K562 (cell line): ENCODE measurements around the gene PLEKHH3. TPM values are rescaled to one million over a fixed set of nuclear protein-coding genes. Genes with fewer than 3 reads are reported as not detected.

Experiments used
- ATAC-seq: fragments of 200-7000 bp; cut with Tn5 transposase; 3 replicates; pipeline ENCODE4 v1.9.1; 2020; ENCODE audit warnings: moderate library complexity
- BruUV-seq: library from RNA; stranded (reverse); fragments of 400-500 nt; replicated peaks from 2 replicates; lab custom pipeline; 2021; lab: Mats Ljungman, UMichigan
- CTCF ChIA-PET: fragments of 300-600 bp; formaldehyde crosslinking; extraction: SDS; loops from one replicate; lab custom pipeline; 2021; ENCODE audit warnings: low intra/inter-chr PET ratio; lab: Yijun Ruan, JAX
- POLR2A ChIA-PET: fragments of 300-600, 350-650 bp; sonication (Branson Sonifier 250); formaldehyde crosslinking; extraction: SDS; loops from one replicate; lab custom pipeline; 2021; ENCODE audit warnings: antibody characterized with exemption, inconsistent platforms; lab: Yijun Ruan, JAX
- DNase-seq, 4 experiments: peaks; one replicate each; pipeline versions ENCODE4 v3.0.0 to v3.0.0-alpha.2; 2011 to 2018; ENCODE audit warnings: low spot score in 3 of 4, mixed read lengths in 3 of 4; ENCODE audit errors: extremely low read depth in 1 of 4
- FAIRE-seq: peaks from 2 replicates; lab custom pipeline; 2011; peaks lifted over from hg19 to GRCh38; lab: Jason Lieb, UNC
- H2AFZ ChIP-seq: 2 replicates; pipeline ENCODE4 v1.6.0; 2011; ENCODE audit warnings: low read depth, low read length, control low read depth, inconsistent platforms
- H3K27ac ChIP-seq: fragments of 200-600 bp; 3 replicates; pipeline ENCODE4 v1.8.0; 2011; ENCODE audit warnings: low read depth, mild to moderate bottlenecking, control low read depth, inconsistent platforms, low read length, moderate library complexity, mixed read lengths; ENCODE audit errors: extremely low read depth
- H3K27me3 ChIP-seq, 2 experiments: fragments of 300-600 bp in 1 of 2; 2 replicates in 1 of 2; 3 replicates in 1 of 2; pipeline versions ENCODE4 v1.6.0 to v1.8.0; 2011; ENCODE audit warnings: inconsistent platforms in 2 of 2, low read length in 2 of 2, mild to moderate bottlenecking in 1 of 2, mixed read lengths in 1 of 2, moderate library complexity in 1 of 2; ENCODE audit not compliant: control insufficient read depth in 2 of 2, insufficient read depth in 2 of 2
- H3K36me3 ChIP-seq: fragments of 300-600 bp; 3 replicates; pipeline ENCODE4 v1.8.0; 2011; ENCODE audit warnings: mild to moderate bottlenecking, low read length, inconsistent platforms; ENCODE audit not compliant: control insufficient read depth, insufficient read depth
- H3K4me1 ChIP-seq, 2 experiments: fragments of 200-600 bp in 1 of 2; replicated peaks in 1 of 2; 2 replicates in 1 of 2; 3 replicates in 1 of 2; pipeline versions ENCODE4 v1.5.1 to v1.8.0; 2011; ENCODE audit warnings: inconsistent platforms in 2 of 2, low read length in 2 of 2, mild to moderate bottlenecking in 1 of 2, mixed read lengths in 1 of 2, moderate library complexity in 1 of 2; ENCODE audit not compliant: control insufficient read depth in 2 of 2, insufficient read depth in 2 of 2
- H3K4me2 ChIP-seq: 2 replicates; pipeline ENCODE4 v1.6.1; 2011; ENCODE audit warnings: low read length, control low read depth, inconsistent platforms, mixed read lengths; ENCODE audit not compliant: insufficient read depth
- H3K4me3 ChIP-seq: fragments of 200-600 bp; sonication (generic), shearing (Covaris generic); 2 replicates; pipeline ENCODE4 v1.5.1; 2016; ENCODE audit warnings: control low read depth, inconsistent platforms
- H3K79me2 ChIP-seq: fragments of 200-600 bp; 3 replicates; pipeline ENCODE4 v1.8.0; 2011; ENCODE audit warnings: low read length, inconsistent platforms; ENCODE audit not compliant: control insufficient read depth, insufficient read depth
- H3K9ac ChIP-seq, 2 experiments: 2 replicates each; pipeline versions ENCODE4 v1.6.0 to v1.6.1; 2011; ENCODE audit warnings: low read depth in 2 of 2, low read length in 2 of 2, control low read depth in 1 of 2, inconsistent platforms in 1 of 2, mild to moderate bottlenecking in 1 of 2, mixed read lengths in 1 of 2; ENCODE audit not compliant: insufficient read depth in 1 of 2
- H3K9me1 ChIP-seq: one replicate; pipeline ENCODE4 v1.6.0; 2011; ENCODE audit warnings: inconsistent platforms, mild to moderate bottlenecking, low read length, moderate library complexity; ENCODE audit not compliant: control insufficient read depth, insufficient read depth
- H3K9me3 ChIP-seq: replicated peaks from 2 replicates; pipeline ENCODE4 v1.5.1; 2011; ENCODE audit warnings: low read depth, low read length, inconsistent platforms; ENCODE audit not compliant: control insufficient read depth, insufficient read depth
- H4K20me1 ChIP-seq: replicated peaks from 2 replicates; pipeline ENCODE4 v1.6.1; 2011; ENCODE audit warnings: low read length, inconsistent platforms, mixed read lengths; ENCODE audit not compliant: control insufficient read depth, insufficient read depth
- CBX8 ChIP-seq: fragments of 200-600 bp; sonication (generic); IDR thresholded peaks from 2 replicates; pipeline ENCODE4 v1.6.1; 2012; ENCODE audit warnings: borderline replicate concordance, mixed run types, low read depth, mild to moderate bottlenecking, moderate library complexity, mixed read lengths, low read length, control low read depth, inconsistent platforms; ENCODE audit not compliant: poor library complexity, severe bottlenecking; ENCODE audit errors: extremely low read depth
- CC2D1A ChIP-seq: fragments of 450-650 bp; IDR thresholded peaks from 2 replicates; pipeline ENCODE4 v1.6.1; 2017; ENCODE audit warnings: mild to moderate bottlenecking
- CEBPB ChIP-seq: fragments of 450-650 bp; IDR thresholded peaks from 2 replicates; pipeline ENCODE4 v1.6.1; 2016; ENCODE audit warnings: missing genetic modification characterization, missing compliant biosample characterization
- CREB1 ChIP-seq, 2 experiments: sonication (generic) in 1 of 2; formaldehyde crosslinking in 1 of 2; IDR thresholded peaks; 2 replicates each; pipeline versions ENCODE4 v1.6.1 to v1.8.0; 2012 to 2022; ENCODE audit warnings: inconsistent platforms in 1 of 2, mild to moderate bottlenecking in 1 of 2, missing genetic modification reagents in 1 of 2, moderate library complexity in 1 of 2
- E2F3 ChIP-seq: fragments of 250-450 bp; sonication (Bioruptor Pico); IDR thresholded peaks from 2 replicates; pipeline ENCODE4 v1.4.0; 2020; ENCODE audit warnings: mild to moderate bottlenecking
- EWSR1 ChIP-seq: fragments of 450-650 bp; IDR thresholded peaks from 2 replicates; pipeline ENCODE4 v1.6.1; 2018; ENCODE audit warnings: borderline replicate concordance, mild to moderate bottlenecking, low read depth, moderate library complexity; ENCODE audit not compliant: partially characterized antibody
- MECOM ChIP-seq: fragments of 250-450 bp; sonication (Bioruptor Pico); IDR thresholded peaks from 2 replicates; pipeline ENCODE4 v1.8.0; 2022; ENCODE audit warnings: inconsistent platforms
- MEF2A ChIP-seq: IDR thresholded peaks from 2 replicates; pipeline ENCODE4 v1.6.1; 2011; ENCODE audit warnings: low read depth, mild to moderate bottlenecking, low read length, moderate library complexity; ENCODE audit not compliant: control insufficient read depth
- NFYB ChIP-seq: IDR thresholded peaks from 2 replicates; pipeline ENCODE4 v1.6.1; 2011; ENCODE audit warnings: mild to moderate bottlenecking, moderate library complexity; ENCODE audit not compliant: insufficient read length; ENCODE audit errors: extremely low read depth
- POLR2G ChIP-seq: fragments of 200-400 bp; formaldehyde crosslinking; IDR thresholded peaks from 2 replicates; pipeline ENCODE4 v1.6.1; 2017; ENCODE audit warnings: low read depth, mild to moderate bottlenecking, antibody characterized with exemption, low read length, moderate library complexity
- RCOR1 ChIP-seq, 2 experiments: IDR thresholded peaks; 2 replicates each; pipeline ENCODE4 v1.6.1; 2012; ENCODE audit warnings: low read depth in 2 of 2, low read length in 2 of 2, borderline replicate concordance in 1 of 2, improper control_type of control experiment in 1 of 2
- WGBS: fragments of 100-300 bp; shearing (Covaris generic); methylation state at CpG from one replicate; pipeline ENCODE4 v1.1.6; 2016; ENCODE audit warnings: low coverage, mixed read lengths; ENCODE audit not compliant: insufficient coverage; ENCODE audit errors: missing lambda C conversion rate; 5-methylcytosine and 5-hydroxymethylcytosine counted together
- in situ Hi-C: fragments of 300-500 bp; cut with MboI; formaldehyde crosslinking; loops from 4 replicates; pipeline ENCODE4 v1.15.0; 2018; ENCODE audit warnings: inconsistent platforms, mixed read lengths
- intact Hi-C: fragments of 100-400 bp; cut with micrococcal nuclease; formaldehyde crosslinking; loops from 2 replicates; pipeline ENCODE4 v1.14.2; 2022
- polyA plus RNA-seq, 8 experiments: library from polyadenylated mRNA; depleted of rRNA in 4 of 8; stranded (reverse) in 5 of 8; unstranded in 3 of 8; fragments of >200 nt; fragmentation: Nextera tagmentation in 2 of 8; fragmentation: Illumina TruSeq in 1 of 8; extraction: Ambion mirVana in 2 of 8; extraction: Trizol in 1 of 8; gene quantifications; 2 replicates each; pipeline versions ENCODE4 v1.2.1 to v1.2.3, GENCODE V29; 2011 to 2014; ENCODE audit warnings: inconsistent platforms in 1 of 8, missing spikeins in 1 of 8
- total RNA-seq, 7 experiments: library from RNA; depleted of rRNA in 6 of 7; stranded (reverse); fragments of >200 nt in 6 of 7; fragmentation: Illumina TruSeq in 2 of 7; extraction: Trizol in 2 of 7; gene quantifications; 2 replicates each; pipeline versions ENCODE4 v1.2.1 to v1.2.3, GENCODE V29; 2011 to 2021; ENCODE audit warnings: low replicate concordance in 1 of 7
- TF ChIP-seq, protein P1 (sequence below): sonication (generic); formaldehyde crosslinking; IDR thresholded peaks from 2 replicates; pipeline ENCODE4 v1.8.0; 2022; ENCODE audit warnings: missing genetic modification reagents, mild to moderate bottlenecking, moderate library complexity, borderline replicate concordance
- TF ChIP-seq, protein P2 (sequence below), 2 experiments: fragments of 450-650 bp in 1 of 2; IDR thresholded peaks; 2 replicates each; pipeline ENCODE4 v1.6.1; 2011 to 2017; ENCODE audit warnings: low read depth in 2 of 2, antibody characterized with exemption in 1 of 2, borderline replicate concordance in 1 of 2, low read length in 1 of 2, mild to moderate bottlenecking in 1 of 2, mixed read lengths in 1 of 2; ENCODE audit not compliant: control insufficient read depth in 1 of 2

The PLEKHH3 gene
- total and polyA plus RNA-seq, 9 of the 15 experiments (the other 6 are each of a cell fraction or from before 2014, with no cell fraction given), result 0.58 to 34.5 (median 5.0) TPM

DNA sequence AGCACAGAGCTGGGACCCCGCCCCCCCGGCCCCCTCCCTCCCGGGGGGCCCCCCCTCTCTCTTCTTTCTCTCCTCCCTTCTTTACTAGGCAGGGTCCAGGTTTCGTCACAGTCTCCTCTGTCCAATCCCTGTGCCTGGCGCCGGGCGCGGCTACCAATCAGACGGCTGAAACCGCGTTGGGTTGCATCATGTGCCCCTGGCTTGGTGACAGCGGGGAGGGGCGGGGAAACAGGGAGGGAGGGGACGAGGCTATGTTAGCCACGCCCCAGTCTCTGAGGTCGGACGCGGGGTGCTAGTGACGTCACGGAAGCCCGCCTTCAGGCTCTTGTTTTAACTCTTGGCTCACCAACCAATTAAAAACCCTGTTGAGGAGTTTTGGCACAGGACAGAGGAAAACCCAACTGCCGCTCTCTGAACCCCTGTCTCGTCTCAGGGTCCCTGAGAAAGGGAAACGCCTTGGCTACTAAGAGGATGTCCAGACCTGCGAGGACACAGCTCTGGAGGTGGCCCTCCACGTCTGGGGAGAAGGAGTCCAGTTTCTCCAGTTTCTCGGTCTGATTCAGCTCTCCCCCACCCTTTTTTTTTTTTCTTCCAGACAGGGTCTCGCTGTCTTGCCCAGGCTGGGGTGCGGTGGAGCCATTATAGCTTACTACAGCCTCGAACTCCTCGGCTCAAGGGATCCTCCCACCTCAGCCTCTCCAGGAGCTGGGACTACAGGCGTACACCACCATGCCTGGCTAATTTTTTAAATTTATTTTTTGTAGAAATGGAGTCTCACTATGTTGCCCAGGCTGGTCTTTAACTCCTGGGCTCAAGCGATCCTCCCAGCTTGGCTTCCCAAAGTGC, 441 bp upstream of the PLEKHH3 start:
- H3K4me3 ChIP-seq, result peak overlapping the region; percentile 61
- no peaks in the 10 kb centered on the region for H3K9me3 ChIP-seq
- FAIRE-seq (peak; percentile 99), ATAC-seq (peak; percentile 79), DNase-seq (peak; percentile 95 to 100 (median 98))
- in situ Hi-C loops (no loop called here), intact Hi-C loops (loop anchor here (5.0 kb wide), 1 partner anchor 70 kb away; the partner anchor contains the start of genes RETREG3 and TUBG1)
- TSS peak; percentile 86 for BruUV-seq
- peak overlapping the region; percentile 95 for H3K27ac ChIP-seq
- 1% methylated on average over 26 of the region's 33 CpGs for WGBS
- peak overlapping the region; percentile 90 for H3K4me2 ChIP-seq
- H2AFZ ChIP-seq, result peak overlapping the region; percentile 76
- H4K20me1 ChIP-seq, result peaks cover 5% of the 10 kb centered on the region
- POLR2A ChIA-PET, result interaction anchor here (0.6 to 1.9 kb wide), 18 partner anchors 8 to 807 kb away, joined by 3 to 7 read pairs (median 4); partner anchors contain the start of gene TUBG2
- CTCF ChIA-PET, result no interaction called here
- peaks cover 42 to 75% of the 10 kb centered on the region in 2 experiments for H3K4me1 ChIP-seq
- peak overlapping the region; percentile 84 to 94 for H3K9ac ChIP-seq
- H3K79me2 ChIP-seq, result peaks cover 36% of the 10 kb centered on the region
- peaks cover 20% of the 10 kb centered on the region; the same call in 1 of the 3 replicates for H3K36me3 ChIP-seq
- no peaks in the 10 kb centered on the region for H3K9me1 ChIP-seq
- H3K27me3 ChIP-seq, result no peaks in the 10 kb centered on the region
- no peak for TF ChIP-seq POLR2G
- TF ChIP-seq CC2D1A, result 0 out of 2 replicates have a peak, but pooled peaks have one; percentile 27
- TF ChIP-seq, protein P1, sequence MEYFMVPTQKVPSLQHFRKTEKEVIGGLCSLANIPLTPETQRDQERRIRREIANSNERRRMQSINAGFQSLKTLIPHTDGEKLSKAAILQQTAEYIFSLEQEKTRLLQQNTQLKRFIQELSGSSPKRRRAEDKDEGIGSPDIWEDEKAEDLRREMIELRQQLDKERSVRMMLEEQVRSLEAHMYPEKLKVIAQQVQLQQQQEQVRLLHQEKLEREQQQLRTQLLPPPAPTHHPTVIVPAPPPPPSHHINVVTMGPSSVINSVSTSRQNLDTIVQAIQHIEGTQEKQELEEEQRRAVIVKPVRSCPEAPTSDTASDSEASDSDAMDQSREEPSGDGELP, result peak; percentile 41; the same call in 1 of the 2 replicates
- TF ChIP-seq MECOM, result no peak
- TF ChIP-seq, protein P2, sequence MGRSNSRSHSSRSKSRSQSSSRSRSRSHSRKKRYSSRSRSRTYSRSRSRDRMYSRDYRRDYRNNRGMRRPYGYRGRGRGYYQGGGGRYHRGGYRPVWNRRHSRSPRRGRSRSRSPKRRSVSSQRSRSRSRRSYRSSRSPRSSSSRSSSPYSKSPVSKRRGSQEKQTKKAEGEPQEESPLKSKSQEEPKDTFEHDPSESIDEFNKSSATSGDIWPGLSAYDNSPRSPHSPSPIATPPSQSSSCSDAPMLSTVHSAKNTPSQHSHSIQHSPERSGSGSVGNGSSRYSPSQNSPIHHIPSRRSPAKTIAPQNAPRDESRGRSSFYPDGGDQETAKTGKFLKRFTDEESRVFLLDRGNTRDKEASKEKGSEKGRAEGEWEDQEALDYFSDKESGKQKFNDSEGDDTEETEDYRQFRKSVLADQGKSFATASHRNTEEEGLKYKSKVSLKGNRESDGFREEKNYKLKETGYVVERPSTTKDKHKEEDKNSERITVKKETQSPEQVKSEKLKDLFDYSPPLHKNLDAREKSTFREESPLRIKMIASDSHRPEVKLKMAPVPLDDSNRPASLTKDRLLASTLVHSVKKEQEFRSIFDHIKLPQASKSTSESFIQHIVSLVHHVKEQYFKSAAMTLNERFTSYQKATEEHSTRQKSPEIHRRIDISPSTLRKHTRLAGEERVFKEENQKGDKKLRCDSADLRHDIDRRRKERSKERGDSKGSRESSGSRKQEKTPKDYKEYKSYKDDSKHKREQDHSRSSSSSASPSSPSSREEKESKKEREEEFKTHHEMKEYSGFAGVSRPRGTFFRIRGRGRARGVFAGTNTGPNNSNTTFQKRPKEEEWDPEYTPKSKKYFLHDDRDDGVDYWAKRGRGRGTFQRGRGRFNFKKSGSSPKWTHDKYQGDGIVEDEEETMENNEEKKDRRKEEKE (IDR thresholded peaks at IDR 0.05; ENCODE audit: borderline replicate concordance in 1 of 2, control insufficient read depth in 1 of 2, low read depth in 2 of 2, low read length in 1 of 2), result no peak
- TF ChIP-seq RCOR1 (IDR thresholded peaks at IDR 0.05; ENCODE audit: borderline replicate concordance in 1 of 2, low read depth in 2 of 2, low read length in 2 of 2), result no peak
- TF ChIP-seq MEF2A, result no peak
- no peak for TF ChIP-seq CBX8
- no peak for TF ChIP-seq EWSR1
- peak; percentile 95 for TF ChIP-seq CEBPB (tag)
- peak; percentile 90 for TF ChIP-seq CREB1 (IDR thresholded peaks at IDR 0.05)
- TF ChIP-seq CREB1 (CRISPR knock-in tag; IDR thresholded peaks at IDR 0.05), result peak; percentile 83
- TF ChIP-seq E2F3, result no peak
- TF ChIP-seq NFYB, result peak; percentile 93
